SK-N-SH (cell line): ENCODE results near the gene CLEC18A. TPM values are rescaled to one million over a fixed set of nuclear protein-coding genes. Genes with fewer than 3 reads are reported as not detected.

Source experiments
- CTCF ChIA-PET: fragments of 300-600, 350-600 bp; formaldehyde crosslinking; extraction: SDS; loops from one replicate; lab custom pipeline; 2021; lab: Yijun Ruan, JAX
- POLR2A ChIA-PET: fragments of 350-600 bp; sonication (Branson Sonifier 250); formaldehyde crosslinking; extraction: SDS; loops from one replicate; lab custom pipeline; 2020; ENCODE audit warnings: antibody characterized with exemption, inconsistent platforms; lab: Yijun Ruan, JAX
- DNase-seq: peaks from one replicate; pipeline ENCODE4 v3.0.0; 2012
- H2AFZ ChIP-seq: fragments of 200-600 bp; sonication (generic); 2 replicates; pipeline ENCODE4 v1.8.1; 2016; ENCODE audit warnings: antibody characterized with exemption, mild to moderate bottlenecking, low read depth
- H3F3A ChIP-seq: fragments of 200-600 bp; sonication (generic); replicated peaks from 2 replicates; pipeline ENCODE3; 2016; ENCODE audit warnings: antibody characterized with exemption, mild to moderate bottlenecking; ENCODE audit not compliant: insufficient read depth
- H3K27ac ChIP-seq, 2 experiments: fragments of 200-500 bp in 1 of 2; fragments of 200-600 bp in 1 of 2; sonication (Bioruptor generic) in 1 of 2; sonication (generic), shearing (Covaris generic) in 1 of 2; 2 replicates each; pipeline versions ENCODE4 v1.5.1 to v1.6.1; 2014 to 2016; ENCODE audit warnings: low read depth in 2 of 2, inconsistent platforms in 1 of 2, low read length in 1 of 2, mild to moderate bottlenecking in 1 of 2, mixed read lengths in 1 of 2
- H3K27me3 ChIP-seq: fragments of 200-600 bp; sonication (generic), shearing (Covaris generic); 2 replicates; pipeline ENCODE4 v1.6.1; 2016; ENCODE audit warnings: mixed run types; ENCODE audit not compliant: insufficient read depth
- H3K36me3 ChIP-seq, 2 experiments: fragments of 200-500 bp in 1 of 2; fragments of 200-600 bp in 1 of 2; sonication (Bioruptor generic) in 1 of 2; sonication (generic) in 1 of 2; replicated peaks in 1 of 2; 2 replicates each; pipeline versions ENCODE3 to v1.5.1; 2014 to 2016; ENCODE audit warnings: low read length in 1 of 2, mild to moderate bottlenecking in 1 of 2; ENCODE audit not compliant: insufficient read depth in 2 of 2, control insufficient read depth in 1 of 2
- H3K4me1 ChIP-seq, 2 experiments: fragments of 200-500 bp in 1 of 2; fragments of 200-600 bp in 1 of 2; sonication (Bioruptor generic) in 1 of 2; sonication (generic), shearing (Covaris generic) in 1 of 2; 2 replicates each; pipeline versions ENCODE4 v1.5.1 to v1.6.1; 2014 to 2016; ENCODE audit warnings: low read depth in 1 of 2, low read length in 1 of 2, mixed run types in 1 of 2; ENCODE audit not compliant: insufficient read depth in 2 of 2, control insufficient read depth in 1 of 2
- H3K4me2 ChIP-seq: fragments of 200-600 bp; sonication (generic), shearing (Covaris generic); 2 replicates; pipeline ENCODE4 v1.6.1; 2017; ENCODE audit warnings: mixed run types
- H3K4me3 ChIP-seq, 2 experiments: fragments of 200-500 bp in 1 of 2; fragments of 200-600 bp in 1 of 2; sonication (Bioruptor generic) in 1 of 2; sonication (generic), shearing (Covaris generic) in 1 of 2; 2 replicates each; pipeline versions ENCODE4 v1.5.1 to v1.8.1; 2014 to 2016; ENCODE audit warnings: low read depth in 2 of 2, inconsistent platforms in 1 of 2, low read length in 1 of 2, mild to moderate bottlenecking in 1 of 2, mixed read lengths in 1 of 2, moderate library complexity in 1 of 2
- H3K79me2 ChIP-seq: fragments of 200-600 bp; sonication (generic); 2 replicates; pipeline ENCODE4 v1.8.1; 2017; ENCODE audit warnings: mild to moderate bottlenecking; ENCODE audit not compliant: insufficient read depth
- H3K9ac ChIP-seq: fragments of 200-600 bp; sonication (generic); 2 replicates; pipeline ENCODE4 v1.6.1; 2017; ENCODE audit warnings: mixed run types
- H3K9me2 ChIP-seq: fragments of 200-600 bp; sonication (generic); 2 replicates; pipeline ENCODE4 v1.6.1; 2017; ENCODE audit warnings: mixed run types
- H3K9me3 ChIP-seq: fragments of 200-600 bp; sonication (generic); 2 replicates; pipeline ENCODE4 v1.6.1; 2017; ENCODE audit warnings: mixed run types, mild to moderate bottlenecking, moderate library complexity
- H4K20me1 ChIP-seq: fragments of 200-600 bp; sonication (generic); 2 replicates; pipeline ENCODE4 v1.6.1; 2017; ENCODE audit warnings: mild to moderate bottlenecking, mixed run types; ENCODE audit not compliant: insufficient read depth
- ELF1 ChIP-seq: IDR thresholded peaks from 2 replicates; pipeline ENCODE4 v1.4.0; 2012
- EP300 ChIP-seq, 2 experiments: IDR thresholded peaks; 2 replicates each; pipeline versions ENCODE4 v1.4.0 to v1.6.1; 2012; ENCODE audit warnings: borderline replicate concordance in 1 of 2, low read depth in 1 of 2, low read length in 1 of 2
- FOSL2 ChIP-seq: IDR thresholded peaks from 2 replicates; pipeline ENCODE4 v1.4.0; 2012; ENCODE audit warnings: low read depth, mild to moderate bottlenecking, moderate library complexity, borderline replicate concordance
- FOXJ3 ChIP-seq: sonication (generic); formaldehyde crosslinking; IDR thresholded peaks from 2 replicates; pipeline ENCODE4 v1.5.1; 2020; ENCODE audit warnings: mild to moderate bottlenecking, missing genetic modification reagents
- GABPA ChIP-seq: IDR thresholded peaks from 2 replicates; pipeline ENCODE4 v1.4.0; 2012; ENCODE audit warnings: low read depth, mild to moderate bottlenecking
- MXI1 ChIP-seq: IDR thresholded peaks from 2 replicates; pipeline ENCODE4 v1.6.1; 2012; ENCODE audit warnings: mild to moderate bottlenecking, low read depth, low read length, improper control_type of control experiment
- NFIC ChIP-seq: IDR thresholded peaks from 2 replicates; pipeline ENCODE4 v1.4.0; 2012; ENCODE audit warnings: borderline replicate concordance
- RFX5 ChIP-seq: IDR thresholded peaks from 2 replicates; pipeline ENCODE4 v1.6.1; 2012; ENCODE audit warnings: mild to moderate bottlenecking, improper control_type of control experiment, low read length
- SIN3A ChIP-seq: IDR thresholded peaks from 2 replicates; pipeline ENCODE4 v1.6.1; 2012; ENCODE audit warnings: low read depth, mild to moderate bottlenecking, low read length, moderate library complexity, borderline replicate concordance
- SMC3 ChIP-seq: IDR thresholded peaks from 2 replicates; pipeline ENCODE4 v1.6.1; 2012; ENCODE audit warnings: low read depth, low read length, improper control_type of control experiment
- TAF1 ChIP-seq: IDR thresholded peaks from 2 replicates; pipeline ENCODE4 v1.6.1; 2012; ENCODE audit warnings: low read depth, mild to moderate bottlenecking, low read length, moderate library complexity, borderline replicate concordance
- TCF12 ChIP-seq: IDR thresholded peaks from 2 replicates; pipeline ENCODE4 v1.4.0; 2012
- WGBS: methylation state at CpG from one replicate; pipeline ENCODE4 v1.1.6; 2017; ENCODE audit warnings: low lambda C conversion rate; 5-methylcytosine and 5-hydroxymethylcytosine counted together
- polyA plus RNA-seq, 3 experiments: library from polyadenylated mRNA; depleted of rRNA; stranded (reverse); fragments of >200 nt; gene quantifications; 2 replicates each; pipeline ENCODE4 v1.2.3, GENCODE V29; 2012
- TF ChIP-seq, protein P1 (sequence below): IDR thresholded peaks from 2 replicates; pipeline ENCODE4 v1.4.0; 2012; ENCODE audit warnings: low read depth
- TF ChIP-seq, protein P2 (sequence below): fragments of 150-350 bp; IDR thresholded peaks from 2 replicates; pipeline ENCODE4 v1.6.1; 2016; ENCODE audit warnings: mild to moderate bottlenecking, low read depth, low read length
- TF ChIP-seq, protein P3 (sequence below): IDR thresholded peaks from 2 replicates; pipeline ENCODE4 v1.4.0; 2012; ENCODE audit warnings: low read depth, borderline replicate concordance

CLEC18A gene
- polyA plus RNA-seq, 1 of the 3 experiments (the other 2 are of a cell fraction) = 0.20 TPM

DNA sequence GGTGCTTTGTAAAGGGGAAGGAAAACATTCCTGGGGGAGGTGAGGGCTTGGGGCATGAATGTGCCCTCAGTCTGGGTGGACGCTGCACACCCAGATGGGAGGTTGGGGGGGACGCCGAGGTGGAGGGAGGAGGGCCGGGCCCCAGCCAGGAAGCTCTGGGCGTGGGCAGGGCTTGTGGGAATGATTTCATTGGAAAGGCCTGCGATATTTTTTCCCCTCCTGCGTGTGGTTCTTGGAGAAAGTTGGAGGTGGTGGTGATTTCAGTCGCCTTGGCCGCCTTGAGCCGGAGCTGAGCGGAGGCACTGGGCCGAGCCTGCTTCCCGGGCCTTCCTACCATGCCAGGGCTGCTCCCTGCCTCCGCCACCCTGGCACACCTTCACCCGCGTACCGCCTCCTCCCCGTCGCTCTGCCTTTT lies 26.4 kb upstream of the CLEC18A start:
- Histone ChIP-seq H3K4me3 (no peak overlapping the region), H3K9ac (no peak overlapping the region), H3F3A (no peaks in the 10 kb centered on the region), H3K9me3 (no peaks in the 10 kb centered on the region), H3K27me3 (no peaks in the 10 kb centered on the region), H3K36me3 (no peaks in the 10 kb centered on the region), H4K20me1 (no peaks in the 10 kb centered on the region), H3K4me2 (no peak overlapping the region), H3K9me2 (no peaks in the 10 kb centered on the region), H3K27ac (no peak overlapping the region), H3K4me1 (no peaks in the 10 kb centered on the region; a peak in 1 of 4 replicates), H2AFZ (no peak overlapping the region), H3K79me2 (no peaks in the 10 kb centered on the region)
- POLR2A ChIA-PET = no interaction called here
- DNase-seq = no peak
- TF ChIP-seq ELF1 (no peak), NFIC (no peak), GABPA (no peak), MXI1 (no peak), SMC3 (no peak), SIN3A (no peak)
- TF ChIP-seq, protein P1, sequence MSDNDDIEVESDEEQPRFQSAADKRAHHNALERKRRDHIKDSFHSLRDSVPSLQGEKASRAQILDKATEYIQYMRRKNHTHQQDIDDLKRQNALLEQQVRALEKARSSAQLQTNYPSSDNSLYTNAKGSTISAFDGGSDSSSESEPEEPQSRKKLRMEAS = no peak
- TF ChIP-seq, protein P2, sequence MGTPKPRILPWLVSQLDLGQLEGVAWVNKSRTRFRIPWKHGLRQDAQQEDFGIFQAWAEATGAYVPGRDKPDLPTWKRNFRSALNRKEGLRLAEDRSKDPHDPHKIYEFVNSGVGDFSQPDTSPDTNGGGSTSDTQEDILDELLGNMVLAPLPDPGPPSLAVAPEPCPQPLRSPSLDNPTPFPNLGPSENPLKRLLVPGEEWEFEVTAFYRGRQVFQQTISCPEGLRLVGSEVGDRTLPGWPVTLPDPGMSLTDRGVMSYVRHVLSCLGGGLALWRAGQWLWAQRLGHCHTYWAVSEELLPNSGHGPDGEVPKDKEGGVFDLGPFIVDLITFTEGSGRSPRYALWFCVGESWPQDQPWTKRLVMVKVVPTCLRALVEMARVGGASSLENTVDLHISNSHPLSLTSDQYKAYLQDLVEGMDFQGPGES = no peak
- 96% methylated on average over 19 of the region's 19 CpGs for WGBS
- CTCF ChIA-PET = interaction anchor here (2.0 kb wide), 1 partner anchor 129 kb away, joined by 10 read pairs; no protein-coding TSS in a partner anchor

DNA sequence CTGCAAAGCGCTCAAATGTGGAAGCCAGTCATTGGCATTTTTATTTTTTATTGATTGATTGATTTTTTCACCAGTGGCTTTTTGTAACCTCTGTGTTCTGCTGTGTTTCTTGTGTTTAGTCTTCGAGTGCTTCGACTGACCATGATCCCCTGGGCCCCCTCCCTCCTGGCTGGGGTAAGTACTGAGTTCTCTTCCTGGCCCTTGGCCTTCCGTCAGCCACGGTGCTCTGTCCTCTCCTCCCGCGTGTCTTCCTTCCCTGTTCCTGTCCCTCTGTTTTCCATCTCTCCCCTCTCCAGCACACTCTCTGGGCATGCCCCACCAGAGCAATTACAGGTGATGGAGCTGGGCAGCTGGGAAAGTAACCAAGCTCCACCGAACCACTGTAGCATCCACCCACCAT lies 25.8 kb upstream of the CLEC18A start:
- Histone ChIP-seq H3K79me2 (no peaks in the 10 kb centered on the region), H3K36me3 (no peaks in the 10 kb centered on the region), H2AFZ (no peak overlapping the region), H3K27me3 (no peaks in the 10 kb centered on the region), H3K9me2 (no peaks in the 10 kb centered on the region), H3K27ac (no peak overlapping the region), H3K9me3 (no peaks in the 10 kb centered on the region), H3K4me3 (no peak overlapping the region), H3K9ac (no peak overlapping the region), H3F3A (no peaks in the 10 kb centered on the region), H3K4me1 (no peaks in the 10 kb centered on the region; a peak in 1 of 4 replicates), H4K20me1 (no peaks in the 10 kb centered on the region), H3K4me2 (no peak overlapping the region)
- CTCF ChIA-PET = interaction anchor here (0.9 to 2.0 kb wide), 2 partner anchors 13 to 129 kb away, joined by 3 to 10 read pairs; no protein-coding TSS in a partner anchor
- TF ChIP-seq EP300 (IDR thresholded peaks at IDR 0.05; ENCODE audit: borderline replicate concordance in 1 of 2, low read depth in 1 of 2, low read length in 1 of 2) (no peak), FOSL2 (no peak), TAF1 (no peak), SIN3A (no peak), RFX5 (no peak), FOXJ3 (CRISPR knock-in tag) (no peak), TCF12 (no peak)
- TF ChIP-seq, protein P3, sequence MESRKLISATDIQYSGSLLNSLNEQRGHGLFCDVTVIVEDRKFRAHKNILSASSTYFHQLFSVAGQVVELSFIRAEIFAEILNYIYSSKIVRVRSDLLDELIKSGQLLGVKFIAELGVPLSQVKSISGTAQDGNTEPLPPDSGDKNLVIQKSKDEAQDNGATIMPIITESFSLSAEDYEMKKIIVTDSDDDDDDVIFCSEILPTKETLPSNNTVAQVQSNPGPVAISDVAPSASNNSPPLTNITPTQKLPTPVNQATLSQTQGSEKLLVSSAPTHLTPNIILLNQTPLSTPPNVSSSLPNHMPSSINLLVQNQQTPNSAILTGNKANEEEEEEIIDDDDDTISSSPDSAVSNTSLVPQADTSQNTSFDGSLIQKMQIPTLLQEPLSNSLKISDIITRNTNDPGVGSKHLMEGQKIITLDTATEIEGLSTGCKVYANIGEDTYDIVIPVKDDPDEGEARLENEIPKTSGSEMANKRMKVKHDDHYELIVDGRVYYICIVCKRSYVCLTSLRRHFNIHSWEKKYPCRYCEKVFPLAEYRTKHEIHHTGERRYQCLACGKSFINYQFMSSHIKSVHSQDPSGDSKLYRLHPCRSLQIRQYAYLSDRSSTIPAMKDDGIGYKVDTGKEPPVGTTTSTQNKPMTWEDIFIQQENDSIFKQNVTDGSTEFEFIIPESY = no peak
- POLR2A ChIA-PET = no interaction called here
- DNase-seq = no peak
- WGBS = 98% methylated on average over 8 of the region's 8 CpGs
